Neural progenitor cell (in vitro differentiated cells): ENCODE measurements around the gene ALK. TPM values are rescaled to one million over a fixed set of nuclear protein-coding genes. Genes with fewer than 3 reads are reported as not detected.

Experiments
- DNase-seq: peaks from one replicate; pipeline ENCODE4 v3.0.0-alpha.2; 2016; ENCODE audit warnings: low spot score
- H2AFZ ChIP-seq: fragments of 200-600 bp; sonication (generic); replicated peaks from 2 replicates; pipeline ENCODE4 v1.6.1; 2016; ENCODE audit warnings: antibody characterized with exemption
- H3F3A ChIP-seq: fragments of 200-600 bp; sonication (generic); 2 replicates; pipeline ENCODE4 v1.6.1; 2016; ENCODE audit warnings: antibody characterized with exemption, low read depth
- H3K27ac ChIP-seq: fragments of 200-600 bp; sonication (generic); 2 replicates; pipeline ENCODE4 v1.5.1; 2016; ENCODE audit warnings: mild to moderate bottlenecking
- H3K27me3 ChIP-seq: fragments of 200-600 bp; sonication (generic); 2 replicates; pipeline ENCODE4 v1.6.1; 2016; ENCODE audit warnings: mild to moderate bottlenecking, moderate library complexity
- H3K36me3 ChIP-seq: fragments of 200-600 bp; sonication (generic); 2 replicates; pipeline ENCODE4 v1.5.1; 2016
- H3K4me1 ChIP-seq: fragments of 200-600 bp; sonication (generic); 2 replicates; pipeline ENCODE4 v1.6.1; 2016; ENCODE audit warnings: mixed run types
- H3K4me2 ChIP-seq: fragments of 200-600 bp; sonication (generic); 2 replicates; pipeline ENCODE4 v1.6.1; 2016
- H3K4me3 ChIP-seq: fragments of 200-600 bp; sonication (generic); 2 replicates; pipeline ENCODE4 v1.5.1; 2016
- H3K79me2 ChIP-seq: fragments of 200-600 bp; sonication (generic); 2 replicates; pipeline ENCODE4 v1.6.1; 2016; ENCODE audit warnings: low read depth
- H3K9ac ChIP-seq: fragments of 200-600 bp; sonication (generic); 2 replicates; pipeline ENCODE4 v1.6.1; 2016
- H3K9me3 ChIP-seq: fragments of 200-600 bp; sonication (generic); 2 replicates; pipeline ENCODE4 v1.5.1; 2016; ENCODE audit warnings: low read depth
- H4K20me1 ChIP-seq: fragments of 200-600 bp; sonication (generic); 2 replicates; pipeline ENCODE4 v1.6.1; 2016; ENCODE audit warnings: low read depth
- H3K27ac Mint-ChIP-seq: 3 replicates; pipeline ENCODE4 v1.8.0; 2021; ENCODE audit warnings: mixed read lengths
- H3K27me3 Mint-ChIP-seq: 2 replicates; pipeline ENCODE4 v1.8.0; 2022; ENCODE audit warnings: low read depth, mild to moderate bottlenecking, inconsistent platforms, moderate library complexity, mixed read lengths; ENCODE audit not compliant: insufficient read depth
- H3K36me3 Mint-ChIP-seq: 3 replicates; pipeline ENCODE4 v1.8.0; 2021; ENCODE audit warnings: mixed read lengths
- H3K4me1 Mint-ChIP-seq: 3 replicates; pipeline ENCODE4 v1.8.0; 2021; ENCODE audit warnings: mixed read lengths
- H3K4me3 Mint-ChIP-seq: 3 replicates; pipeline ENCODE4 v1.8.0; 2021; ENCODE audit warnings: mild to moderate bottlenecking, moderate library complexity, mixed read lengths
- H3K9me3 Mint-ChIP-seq: 3 replicates; pipeline ENCODE4 v1.8.0; 2020; ENCODE audit warnings: mixed read lengths
- CTCF ChIP-seq: fragments of 200-600 bp; sonication (generic); IDR thresholded peaks from 2 replicates; pipeline ENCODE4 v1.5.1; 2017; ENCODE audit warnings: antibody characterized with exemption, mild to moderate bottlenecking
- EZH2 ChIP-seq: fragments of 200-600 bp; sonication (generic); IDR thresholded peaks from 2 replicates; pipeline ENCODE4 v1.6.1; 2017; ENCODE audit warnings: antibody characterized with exemption, mild to moderate bottlenecking, moderate library complexity
- EZH2phosphoT487 ChIP-seq: fragments of 200-600 bp; sonication (generic); IDR thresholded peaks from 2 replicates; pipeline ENCODE4 v1.6.1; 2017; ENCODE audit warnings: antibody characterized with exemption
- total RNA-seq: library from RNA; depleted of rRNA; stranded (reverse); fragments of >200 nt; gene quantifications from 2 replicates; pipeline ENCODE4 v1.2.3, GENCODE V29; 2015; ENCODE audit warnings: low replicate concordance

ALK gene
- total RNA-seq, 1 donor from 2014 or later = not detected

DNA sequence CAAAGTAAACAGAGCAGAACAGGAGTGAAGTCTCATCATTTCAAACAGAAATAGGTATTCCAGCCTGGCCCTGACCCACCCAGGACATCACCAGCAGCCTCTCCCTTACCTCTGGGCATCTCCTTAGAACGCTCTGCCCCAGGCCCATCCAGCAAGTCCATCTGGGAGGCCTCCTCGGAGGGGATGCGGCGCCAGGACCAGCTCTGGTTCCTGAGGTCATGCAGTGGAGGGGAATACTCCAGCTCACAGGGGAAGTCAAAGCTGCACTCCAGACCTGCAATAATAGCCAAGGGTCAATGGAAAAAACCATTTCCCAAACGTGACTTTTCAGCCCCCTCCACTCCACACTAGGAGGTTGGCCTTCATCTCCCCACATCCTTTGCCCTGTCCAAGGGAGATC is 226.6 kb downstream of the ALK start:
- Histone ChIP-seq H3K4me2 (no peak overlapping the region), H3F3A (no peaks in the 10 kb centered on the region), H3K27ac (no peak overlapping the region), H3K4me1 (no peaks in the 10 kb centered on the region), H3K79me2 (no peaks in the 10 kb centered on the region), H3K27me3 (no peaks in the 10 kb centered on the region), H3K4me3 (no peak overlapping the region), H3K36me3 (no peaks in the 10 kb centered on the region), H3K9me3 (no peaks in the 10 kb centered on the region), H3K9ac (no peak overlapping the region), H4K20me1 (no peaks in the 10 kb centered on the region), H2AFZ (no peak overlapping the region)
- Mint-ChIP-seq H3K27me3 (peaks cover 2% of the 10 kb centered on the region), H3K4me3 (no peak overlapping the region), H3K4me1 (no peaks in the 10 kb centered on the region), H3K36me3 (no peaks in the 10 kb centered on the region), H3K27ac (no peak overlapping the region), H3K9me3 (peaks cover 2% of the 10 kb centered on the region)
- TF ChIP-seq CTCF = no peak
- no peak for TF ChIP-seq EZH2phosphoT487
- no peak for TF ChIP-seq EZH2
- no peak for DNase-seq

- Mint-ChIP-seq H3K36me3 (no peaks in the 10 kb centered on the region), H3K4me1 (no peaks in the 10 kb centered on the region)
- H3K9ac ChIP-seq = no peak overlapping the region
Observed at GRCh38 chr2:29691391-29691950, 229.9 kb downstream of the ALK start.

DNA sequence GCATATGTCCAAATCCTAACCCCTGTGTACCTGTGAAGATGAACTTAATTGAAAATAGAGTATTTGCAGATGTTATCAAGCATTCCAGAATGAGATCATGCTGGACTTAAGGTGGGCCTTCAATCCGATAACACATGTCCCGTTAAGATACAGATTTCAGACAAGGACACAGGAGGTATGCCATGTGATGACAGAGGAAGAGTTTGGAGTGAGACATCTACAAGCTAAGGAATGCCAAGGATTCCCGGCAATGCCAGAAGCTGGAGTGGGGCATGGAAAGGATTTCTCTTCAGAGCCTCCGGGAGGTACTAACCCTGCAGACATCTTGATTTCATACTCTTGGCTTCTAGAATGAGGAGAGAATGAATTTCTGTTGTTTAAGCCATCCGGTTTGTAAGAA is 231.7 kb downstream of the ALK start:
- H4K20me1 ChIP-seq = no peaks in the 10 kb centered on the region
- no peaks in the 10 kb centered on the region for H3K27me3 ChIP-seq
- Mint-ChIP-seq H3K4me1 (no peaks in the 10 kb centered on the region), H3K9me3 (no peaks in the 10 kb centered on the region), H3K4me3 (no peak overlapping the region), H3K36me3 (no peaks in the 10 kb centered on the region), H3K27ac (no peak overlapping the region), H3K27me3 (no peaks in the 10 kb centered on the region)
- no peaks in the 10 kb centered on the region for H3K4me1 ChIP-seq
- no peak for TF ChIP-seq EZH2phosphoT487
- no peak for TF ChIP-seq EZH2
- no peak for TF ChIP-seq CTCF
- no peaks in the 10 kb centered on the region for H3K9me3 ChIP-seq
- no peaks in the 10 kb centered on the region for H3K36me3 ChIP-seq
- H3K79me2 ChIP-seq = no peaks in the 10 kb centered on the region
- no peak overlapping the region for H3K4me2 ChIP-seq
- no peak overlapping the region for H3K4me3 ChIP-seq
- H3F3A ChIP-seq = no peaks in the 10 kb centered on the region
- no peak overlapping the region for H2AFZ ChIP-seq
- no peak overlapping the region for H3K9ac ChIP-seq
- H3K27ac ChIP-seq = no peak overlapping the region
- no peak for DNase-seq

More at GRCh38 chr2:29691391-29691950, 229.9 kb downstream of the ALK start:
- H3K27me3 Mint-ChIP-seq = peaks cover 2% of the 10 kb centered on the region
- H3K9me3 Mint-ChIP-seq = peaks cover 2% of the 10 kb centered on the region
- Histone ChIP-seq H4K20me1 (no peaks in the 10 kb centered on the region), H3K4me2 (no peak overlapping the region), H3K9me3 (no peaks in the 10 kb centered on the region), H3K36me3 (no peaks in the 10 kb centered on the region), H3F3A (no peaks in the 10 kb centered on the region), H3K79me2 (no peaks in the 10 kb centered on the region), H3K4me1 (no peaks in the 10 kb centered on the region), H3K27ac (no peak overlapping the region), H3K4me3 (no peak overlapping the region), H2AFZ (no peak overlapping the region), H3K27me3 (no peaks in the 10 kb centered on the region)
- H3K4me3 Mint-ChIP-seq = no peak overlapping the region
- TF ChIP-seq EZH2phosphoT487 (no peak), CTCF (no peak)
- no peak overlapping the region for H3K27ac Mint-ChIP-seq
- DNase-seq = no peak
